ENCODE data around the gene PER2.

Gene PER2

GRCh38 chr2:238231251-238231793 is 57.1 kb downstream of the PER2 start:
- TF ChIP-seq ZBTB26 (tag by site-specific recombination; optimal IDR thresholded peaks at IDR 0.05), result no peak

GRCh38 chr2:238230699-238231098 is 57.7 kb downstream of the PER2 start:
- Histone ChIP-seq H3K9me3 (ENCODE audit: control insufficient read depth, insufficient read depth, low read depth, low read length) (no peaks in the 10 kb centered on the region), H3K4me3 (ENCODE audit: low read depth, low read length) (no peak overlapping the region), H3K36me3 (ENCODE audit: control insufficient read depth in 2 of 2, insufficient read depth in 1 of 2, low read length in 2 of 2) (no peaks in the 10 kb centered on the region), H3K4me1 (ENCODE audit: control insufficient read depth, insufficient read depth, low read length) (no peaks in the 10 kb centered on the region), H3K27ac (ENCODE audit: extremely low read depth, low read depth, low read length) (no peak overlapping the region)
- TF ChIP-seq ZNF202 (tag by site-specific recombination; IDR thresholded peaks at IDR 0.05; ENCODE audit: borderline replicate concordance) (no peak), ZNF280C (tag by site-specific recombination; IDR thresholded peaks at IDR 0.05) (no peak), SCRT1 (tag by site-specific recombination; IDR thresholded peaks at IDR 0.05; ENCODE audit: borderline replicate concordance) (no peak), SCRT2 (tag by site-specific recombination; IDR thresholded peaks at IDR 0.05) (no peak), ZNF548 (tag by site-specific recombination; IDR thresholded peaks at IDR 0.05) (no peak), PRDM1 (tag by site-specific recombination; IDR thresholded peaks at IDR 0.05) (no peak), YY2 (tag by site-specific recombination; IDR thresholded peaks at IDR 0.05) (no peak), ZNF514 (tag by site-specific recombination; IDR thresholded peaks at IDR 0.05) (no peak)
- TF ChIP-seq, protein P1, sequence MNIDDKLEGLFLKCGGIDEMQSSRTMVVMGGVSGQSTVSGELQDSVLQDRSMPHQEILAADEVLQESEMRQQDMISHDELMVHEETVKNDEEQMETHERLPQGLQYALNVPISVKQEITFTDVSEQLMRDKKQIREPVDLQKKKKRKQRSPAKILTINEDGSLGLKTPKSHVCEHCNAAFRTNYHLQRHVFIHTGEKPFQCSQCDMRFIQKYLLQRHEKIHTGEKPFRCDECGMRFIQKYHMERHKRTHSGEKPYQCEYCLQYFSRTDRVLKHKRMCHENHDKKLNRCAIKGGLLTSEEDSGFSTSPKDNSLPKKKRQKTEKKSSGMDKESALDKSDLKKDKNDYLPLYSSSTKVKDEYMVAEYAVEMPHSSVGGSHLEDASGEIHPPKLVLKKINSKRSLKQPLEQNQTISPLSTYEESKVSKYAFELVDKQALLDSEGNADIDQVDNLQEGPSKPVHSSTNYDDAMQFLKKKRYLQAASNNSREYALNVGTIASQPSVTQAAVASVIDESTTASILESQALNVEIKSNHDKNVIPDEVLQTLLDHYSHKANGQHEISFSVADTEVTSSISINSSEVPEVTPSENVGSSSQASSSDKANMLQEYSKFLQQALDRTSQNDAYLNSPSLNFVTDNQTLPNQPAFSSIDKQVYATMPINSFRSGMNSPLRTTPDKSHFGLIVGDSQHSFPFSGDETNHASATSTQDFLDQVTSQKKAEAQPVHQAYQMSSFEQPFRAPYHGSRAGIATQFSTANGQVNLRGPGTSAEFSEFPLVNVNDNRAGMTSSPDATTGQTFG (tag by site-specific recombination; IDR thresholded peaks at IDR 0.05; ENCODE audit: borderline replicate concordance), result no peak
- POLR2A ChIA-PET, result no interaction called here
- CTCF ChIA-PET, result no interaction called here

More at GRCh38 chr2:238231251-238231793, 57.1 kb downstream of the PER2 start:
- CTCF ChIA-PET, result interaction anchor here (0.5 kb wide), 1 partner anchor 9 kb away, joined by 5 read pairs; no protein-coding TSS in a partner anchor
- Histone ChIP-seq H3K27ac (ENCODE audit: extremely low read depth, low read depth, low read length) (no peak overlapping the region), H3K4me3 (ENCODE audit: low read depth, low read length) (peak overlapping the region; percentile 7; the same call in 1 of the 2 replicates), H3K36me3 (ENCODE audit: control insufficient read depth in 2 of 2, insufficient read depth in 1 of 2, low read length in 2 of 2) (no peaks in the 10 kb centered on the region), H3K4me1 (ENCODE audit: control insufficient read depth, insufficient read depth, low read length) (no peaks in the 10 kb centered on the region), H3K9me3 (ENCODE audit: control insufficient read depth, insufficient read depth, low read depth, low read length) (no peaks in the 10 kb centered on the region)
- POLR2A ChIA-PET, result no interaction called here

GRCh38 chr2:238228700-238229099 is 59.7 kb downstream of the PER2 start:
- Histone ChIP-seq H3K4me3 (ENCODE audit: low read depth, low read length) (no peak overlapping the region), H3K27ac (ENCODE audit: extremely low read depth, low read depth, low read length) (no peak overlapping the region), H3K36me3 (ENCODE audit: control insufficient read depth in 2 of 2, insufficient read depth in 1 of 2, low read length in 2 of 2) (no peaks in the 10 kb centered on the region), H3K4me1 (ENCODE audit: control insufficient read depth, insufficient read depth, low read length) (no peaks in the 10 kb centered on the region), H3K9me3 (ENCODE audit: control insufficient read depth, insufficient read depth, low read depth, low read length) (no peaks in the 10 kb centered on the region)
- CTCF ChIA-PET, result interaction anchor here (0.6 kb wide), 2 partner anchors 76 to 715 kb away, joined by 3 to 4 read pairs; no protein-coding TSS in a partner anchor
- TF ChIP-seq ZNF274 (IDR thresholded peaks at IDR 0.05; ENCODE audit: low read length) (no peak), ZNF274 (tag by site-specific recombination; IDR thresholded peaks at IDR 0.05; ENCODE audit: borderline replicate concordance) (no peak), GFI1B (tag by site-specific recombination; IDR thresholded peaks at IDR 0.05) (no peak)
- TF ChIP-seq, protein P2, sequence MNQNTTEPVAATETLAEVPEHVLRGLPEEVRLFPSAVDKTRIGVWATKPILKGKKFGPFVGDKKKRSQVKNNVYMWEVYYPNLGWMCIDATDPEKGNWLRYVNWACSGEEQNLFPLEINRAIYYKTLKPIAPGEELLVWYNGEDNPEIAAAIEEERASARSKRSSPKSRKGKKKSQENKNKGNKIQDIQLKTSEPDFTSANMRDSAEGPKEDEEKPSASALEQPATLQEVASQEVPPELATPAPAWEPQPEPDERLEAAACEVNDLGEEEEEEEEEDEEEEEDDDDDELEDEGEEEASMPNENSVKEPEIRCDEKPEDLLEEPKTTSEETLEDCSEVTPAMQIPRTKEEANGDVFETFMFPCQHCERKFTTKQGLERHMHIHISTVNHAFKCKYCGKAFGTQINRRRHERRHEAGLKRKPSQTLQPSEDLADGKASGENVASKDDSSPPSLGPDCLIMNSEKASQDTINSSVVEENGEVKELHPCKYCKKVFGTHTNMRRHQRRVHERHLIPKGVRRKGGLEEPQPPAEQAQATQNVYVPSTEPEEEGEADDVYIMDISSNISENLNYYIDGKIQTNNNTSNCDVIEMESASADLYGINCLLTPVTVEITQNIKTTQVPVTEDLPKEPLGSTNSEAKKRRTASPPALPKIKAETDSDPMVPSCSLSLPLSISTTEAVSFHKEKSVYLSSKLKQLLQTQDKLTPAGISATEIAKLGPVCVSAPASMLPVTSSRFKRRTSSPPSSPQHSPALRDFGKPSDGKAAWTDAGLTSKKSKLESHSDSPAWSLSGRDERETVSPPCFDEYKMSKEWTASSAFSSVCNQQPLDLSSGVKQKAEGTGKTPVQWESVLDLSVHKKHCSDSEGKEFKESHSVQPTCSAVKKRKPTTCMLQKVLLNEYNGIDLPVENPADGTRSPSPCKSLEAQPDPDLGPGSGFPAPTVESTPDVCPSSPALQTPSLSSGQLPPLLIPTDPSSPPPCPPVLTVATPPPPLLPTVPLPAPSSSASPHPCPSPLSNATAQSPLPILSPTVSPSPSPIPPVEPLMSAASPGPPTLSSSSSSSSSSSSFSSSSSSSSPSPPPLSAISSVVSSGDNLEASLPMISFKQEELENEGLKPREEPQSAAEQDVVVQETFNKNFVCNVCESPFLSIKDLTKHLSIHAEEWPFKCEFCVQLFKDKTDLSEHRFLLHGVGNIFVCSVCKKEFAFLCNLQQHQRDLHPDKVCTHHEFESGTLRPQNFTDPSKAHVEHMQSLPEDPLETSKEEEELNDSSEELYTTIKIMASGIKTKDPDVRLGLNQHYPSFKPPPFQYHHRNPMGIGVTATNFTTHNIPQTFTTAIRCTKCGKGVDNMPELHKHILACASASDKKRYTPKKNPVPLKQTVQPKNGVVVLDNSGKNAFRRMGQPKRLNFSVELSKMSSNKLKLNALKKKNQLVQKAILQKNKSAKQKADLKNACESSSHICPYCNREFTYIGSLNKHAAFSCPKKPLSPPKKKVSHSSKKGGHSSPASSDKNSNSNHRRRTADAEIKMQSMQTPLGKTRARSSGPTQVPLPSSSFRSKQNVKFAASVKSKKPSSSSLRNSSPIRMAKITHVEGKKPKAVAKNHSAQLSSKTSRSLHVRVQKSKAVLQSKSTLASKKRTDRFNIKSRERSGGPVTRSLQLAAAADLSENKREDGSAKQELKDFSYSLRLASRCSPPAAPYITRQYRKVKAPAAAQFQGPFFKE (tag by site-specific recombination; IDR thresholded peaks at IDR 0.05; ENCODE audit: borderline replicate concordance), result no peak
- POLR2A ChIA-PET, result interaction anchor here (1.3 kb wide), 1 partner anchor 12 kb away, joined by 3 read pairs; no protein-coding TSS in a partner anchor

All from HEK293 (cell line).